OCI-LY7 (cell line): Measurements from ENCODE around the gene LIPT2. TPM values are rescaled to one million over a fixed set of nuclear protein-coding genes. Genes with fewer than 3 reads are reported as not detected.

ENCODE experiments used
- BruUV-seq: library from RNA; stranded (reverse); fragments of 400-500 nt; replicated peaks from 2 replicates; lab custom pipeline; 2021; lab: Mats Ljungman, UMichigan
- CTCF ChIA-PET: fragments of 300-600 bp; sonication (Branson Sonifier 250); formaldehyde crosslinking; loops from one replicate; lab custom pipeline; 2022; ENCODE audit warnings: antibody characterized with exemption; ENCODE audit not compliant: unreplicated experiment; lab: Charles Lee
- POLR2A ChIA-PET: fragments of 300-600 bp; sonication (Branson Sonifier 250); formaldehyde crosslinking; loops from one replicate; lab custom pipeline; 2022; ENCODE audit warnings: antibody characterized with exemption; lab: Charles Lee
- DNase-seq: peaks from one replicate; pipeline ENCODE4 v3.0.0-alpha.2; 2015; ENCODE audit warnings: low spot score
- H2AFZ ChIP-seq: fragments of 200-600 bp; sonication (generic), shearing (Covaris generic); 2 replicates; pipeline ENCODE4 v1.6.1; 2014; ENCODE audit warnings: mild to moderate bottlenecking, antibody characterized with exemption, low read length, moderate library complexity
- H3K27ac ChIP-seq: fragments of 200-600 bp; sonication (generic); 2 replicates; pipeline ENCODE4 v1.5.1; 2014; ENCODE audit warnings: mixed run types, low read depth, mild to moderate bottlenecking, moderate library complexity, low read length, inconsistent platforms; ENCODE audit not compliant: poor library complexity, severe bottlenecking
- H3K36me3 ChIP-seq: fragments of 200-600 bp; sonication (generic); 2 replicates; pipeline ENCODE4 v1.6.1; 2014; ENCODE audit warnings: mild to moderate bottlenecking, antibody characterized with exemption, low read length, moderate library complexity, mixed read lengths; ENCODE audit not compliant: insufficient read depth
- H3K4me1 ChIP-seq: fragments of 200-600 bp; sonication (generic); 2 replicates; pipeline ENCODE4 v1.5.1; 2014; ENCODE audit warnings: mild to moderate bottlenecking, low read length; ENCODE audit not compliant: insufficient read depth, poor library complexity, severe bottlenecking
- H3K4me2 ChIP-seq: fragments of 200-600 bp; sonication (generic); 2 replicates; pipeline ENCODE4 v1.6.1; 2014; ENCODE audit warnings: mild to moderate bottlenecking, low read length
- H3K4me3 ChIP-seq: fragments of 200-600 bp; sonication (generic); 2 replicates; pipeline ENCODE4 v1.5.1; 2014; ENCODE audit warnings: mild to moderate bottlenecking, low read depth, low read length; ENCODE audit not compliant: poor library complexity, severe bottlenecking
- H3K79me2 ChIP-seq: fragments of 200-600 bp; sonication (generic); 2 replicates; pipeline ENCODE4 v1.6.1; 2016; ENCODE audit warnings: low read depth, mild to moderate bottlenecking, low read length, moderate library complexity, mixed read lengths; ENCODE audit not compliant: insufficient read depth
- H3K9me2 ChIP-seq: fragments of 200-600 bp; sonication (generic); 2 replicates; pipeline ENCODE4 v1.6.1; 2016; ENCODE audit warnings: mild to moderate bottlenecking, low read length, mixed read lengths; ENCODE audit not compliant: insufficient read depth
- H3K9me3 ChIP-seq: fragments of 200-600 bp; sonication (generic); 2 replicates; pipeline ENCODE4 v1.6.1; 2014; ENCODE audit warnings: mild to moderate bottlenecking, mixed run types, low read length, mixed read lengths
- H4K20me1 ChIP-seq: fragments of 200-600 bp; sonication (generic); 2 replicates; pipeline ENCODE4 v1.6.1; 2014; ENCODE audit warnings: mild to moderate bottlenecking, antibody characterized with exemption, low read length, moderate library complexity, mixed read lengths; ENCODE audit not compliant: insufficient read depth
- CTCF ChIP-seq: fragments of 200-600 bp; sonication (generic); conservative IDR thresholded peaks from 2 replicates; pipeline ENCODE4 v1.5.1; 2014; ENCODE audit warnings: mild to moderate bottlenecking, antibody characterized with exemption, low read length, moderate library complexity, mixed read lengths
- EZH2phosphoT487 ChIP-seq: fragments of 200-600 bp; sonication (generic); IDR thresholded peaks from 2 replicates; pipeline ENCODE4 v1.6.1; 2018; ENCODE audit warnings: low read depth, borderline replicate concordance, mild to moderate bottlenecking, mixed run types, antibody characterized with exemption, low read length, moderate library complexity, mixed read lengths
- intact Hi-C: fragments of 100-400 bp; cut with micrococcal nuclease; formaldehyde crosslinking; loops from one replicate; pipeline ENCODE4 v1.10.0; 2022; ENCODE audit not compliant: unreplicated experiment
- total RNA-seq, 2 experiments: library from RNA; depleted of rRNA in 1 of 2; stranded (reverse); fragments of >200 nt in 1 of 2; shearing (Covaris generic) in 1 of 2; gene quantifications; 2 replicates each; pipeline ENCODE4 v1.2.3, GENCODE V29; 2014 to 2022

LIPT2 gene
- total RNA-seq, 2 experiments from 2014 or later, result 10.9 to 14.3 TPM

- no peaks in the 10 kb centered on the region for H3K36me3 ChIP-seq
These were observed 47.0 kb downstream of the LIPT2 start for GRCh38 chr11:74446532-74446938.

GRCh38 chr11:74444173-74444826, 49.2 kb downstream of the LIPT2 start:
- no peak for TF ChIP-seq CTCF
- no peak for TF ChIP-seq EZH2phosphoT487
- BruUV-seq, result no TSS peak
- POLR2A ChIA-PET, result no interaction called here
- no peak overlapping the region for H3K27ac ChIP-seq
- H2AFZ ChIP-seq, result no peak overlapping the region
- intact Hi-C loops, result no loop called here
- no peaks in the 10 kb centered on the region for H3K36me3 ChIP-seq
- no peaks in the 10 kb centered on the region for H4K20me1 ChIP-seq
- no peak overlapping the region for H3K4me3 ChIP-seq
- H3K9me2 ChIP-seq, result no peaks in the 10 kb centered on the region
- H3K4me2 ChIP-seq, result no peak overlapping the region
- CTCF ChIA-PET, result interaction anchor here (0.6 kb wide), 1 partner anchor 54 kb away, joined by 3 read pairs; no protein-coding TSS in a partner anchor
- no peak for DNase-seq
- no peaks in the 10 kb centered on the region for H3K4me1 ChIP-seq
- no peaks in the 10 kb centered on the region for H3K9me3 ChIP-seq
- no peaks in the 10 kb centered on the region for H3K79me2 ChIP-seq

More at GRCh38 chr11:74446532-74446938, 47.0 kb downstream of the LIPT2 start:
- no TSS peak for BruUV-seq
- H3K4me2 ChIP-seq, result no peak overlapping the region
- H3K9me2 ChIP-seq, result no peaks in the 10 kb centered on the region
- peaks cover 5% of the 10 kb centered on the region for H3K4me1 ChIP-seq
- no peak overlapping the region for H2AFZ ChIP-seq
- TF ChIP-seq CTCF (no peak), EZH2phosphoT487 (no peak)
- no peak overlapping the region for H3K27ac ChIP-seq
- POLR2A ChIA-PET, result no interaction called here
- intact Hi-C loops, result loop anchor here (5.0 kb wide), 2 partner anchors 189 to 484 kb away; no protein-coding TSS in a partner anchor
- H3K79me2 ChIP-seq, result no peaks in the 10 kb centered on the region
- no peak for DNase-seq
- CTCF ChIA-PET, result no interaction called here
- H4K20me1 ChIP-seq, result no peaks in the 10 kb centered on the region
- no peaks in the 10 kb centered on the region for H3K9me3 ChIP-seq
- H3K4me3 ChIP-seq, result no peak overlapping the region
